Measurements from ENCODE around the gene STARD13.
"Not testable (repeated sequence)": the region's sequence is repeated elsewhere in the genome, so short reads cannot be mapped to it uniquely, and the experiment has no call there.

The STARD13 gene

GRCh38 chr13:33242984-33243617 lies 42.5 kb downstream of the STARD13 start:
- Histone ChIP-seq H3K27me3 (ENCODE audit: insufficient read depth, low read depth, severe bottlenecking) (no peaks in the 10 kb centered on the region), H3K36me3 (no peaks in the 10 kb centered on the region), H3K4me3 (ENCODE audit: low read depth, low read length) (no peak overlapping the region), H3K9me3 (ENCODE audit: severe bottlenecking) (peaks cover 6% of the 10 kb centered on the region), H3K27ac (no peak overlapping the region)
- no peak for DNase-seq
- TF ChIP-seq CTCF (IDR thresholded peaks at IDR 0.05; ENCODE audit: low read depth, low read length) = no peak

- H3K4me3 ChIP-seq (ENCODE audit: low read depth, low read length); H3K27ac ChIP-seq; DNase-seq; H3K36me3 ChIP-seq; H3K27me3 ChIP-seq (ENCODE audit: insufficient read depth, low read depth, severe bottlenecking); H3K9me3 ChIP-seq (ENCODE audit: severe bottlenecking): not testable (repeated sequence)
Measured at GRCh38 chr13:33242372-33242771, 43.2 kb downstream of the STARD13 start.

DNA sequence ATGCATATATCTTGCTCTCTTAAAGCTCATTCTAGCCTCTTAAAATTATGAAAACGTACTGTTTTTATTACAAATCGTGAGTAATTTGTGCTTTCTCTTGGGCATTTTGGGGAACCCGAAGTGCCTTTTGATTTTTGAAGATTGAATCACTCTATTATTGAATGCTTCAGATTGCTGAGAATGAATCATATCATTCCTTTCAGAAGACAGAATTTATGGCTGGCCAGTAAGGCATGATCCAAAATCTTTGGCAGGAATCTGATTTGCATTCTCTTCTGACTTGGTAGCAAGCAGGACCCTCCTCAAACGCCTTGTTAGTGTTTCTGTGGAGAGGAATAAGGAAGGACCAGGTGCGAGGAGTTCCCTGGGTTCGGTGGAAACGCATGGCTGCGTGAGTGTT lies 49.5 kb downstream of the STARD13 start:
- Histone ChIP-seq H3K4me3 (ENCODE audit: low read depth, low read length) (no peak overlapping the region), H3K36me3 (no peaks in the 10 kb centered on the region), H3K27ac (no peak overlapping the region), H3K9me3 (ENCODE audit: severe bottlenecking) (peaks cover 6% of the 10 kb centered on the region), H3K27me3 (ENCODE audit: insufficient read depth, low read depth, severe bottlenecking) (no peaks in the 10 kb centered on the region)
- DNase-seq = no peak
- no peak for TF ChIP-seq CTCF (IDR thresholded peaks at IDR 0.05; ENCODE audit: low read depth, low read length)

- no peak for DNase-seq
- H3K4me3 ChIP-seq (ENCODE audit: low read depth, low read length) = no peak overlapping the region
- H3K36me3 ChIP-seq = no peaks in the 10 kb centered on the region
- H3K27ac ChIP-seq = no peak overlapping the region
- no peaks in the 10 kb centered on the region for H3K27me3 ChIP-seq (ENCODE audit: insufficient read depth, low read depth, severe bottlenecking)
- peaks cover 6% of the 10 kb centered on the region for H3K9me3 ChIP-seq (ENCODE audit: severe bottlenecking)
- no peak for TF ChIP-seq CTCF (IDR thresholded peaks at IDR 0.05; ENCODE audit: low read depth, low read length)
Measured at GRCh38 chr13:33235564-33235963, 50.0 kb downstream of the STARD13 start.

DNA sequence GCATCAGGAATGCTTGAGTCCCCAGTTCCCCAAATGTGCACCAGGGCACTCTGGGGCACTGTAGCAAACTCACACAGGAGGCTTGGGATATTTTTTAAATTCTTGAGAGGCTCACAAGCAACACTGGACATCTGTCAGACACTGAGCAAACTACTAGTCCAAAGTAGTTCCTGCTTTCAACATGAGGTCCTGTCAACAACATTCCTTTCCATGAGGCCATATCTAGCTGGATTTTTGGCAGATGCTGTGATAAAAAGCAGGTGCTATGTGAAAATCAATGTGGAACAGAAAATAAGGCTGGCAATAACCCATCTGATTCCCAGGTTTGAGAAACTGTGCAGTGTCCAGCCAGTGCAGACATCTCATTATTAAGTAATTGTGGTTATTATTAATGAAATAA lies 50.5 kb downstream of the STARD13 start:
- no peaks in the 10 kb centered on the region for H3K27me3 ChIP-seq (ENCODE audit: insufficient read depth, low read depth, severe bottlenecking)
- H3K9me3 ChIP-seq (ENCODE audit: severe bottlenecking) = peaks cover 4% of the 10 kb centered on the region
- no peaks in the 10 kb centered on the region for H3K36me3 ChIP-seq
- no peak for DNase-seq
- TF ChIP-seq CTCF (IDR thresholded peaks at IDR 0.05; ENCODE audit: low read depth, low read length) = no peak
- H3K27ac ChIP-seq = no peak overlapping the region
- no peak overlapping the region for H3K4me3 ChIP-seq (ENCODE audit: low read depth, low read length)

- no peaks in the 10 kb centered on the region for H3K9me3 ChIP-seq (ENCODE audit: severe bottlenecking)
- no peak for DNase-seq
- TF ChIP-seq CTCF (IDR thresholded peaks at IDR 0.05; ENCODE audit: low read depth, low read length) = no peak
- H3K27ac ChIP-seq = no peak overlapping the region
- H3K27me3 ChIP-seq (ENCODE audit: insufficient read depth, low read depth, severe bottlenecking) = no peaks in the 10 kb centered on the region
- no peaks in the 10 kb centered on the region for H3K36me3 ChIP-seq
- no peak overlapping the region for H3K4me3 ChIP-seq (ENCODE audit: low read depth, low read length)
Measured at GRCh38 chr13:33233547-33233946, 52.0 kb downstream of the STARD13 start.

Data from WERI-Rb-1 (cell line).